ENCODE measurements around the gene KCNG2. TPM values are rescaled to one million over a fixed set of nuclear protein-coding genes. Genes with fewer than 3 reads are reported as not detected.

The KCNG2 gene
- total and polyA plus RNA-seq, 2 of the 4 experiments (the other 2 are of a cell fraction): not detected

DNA sequence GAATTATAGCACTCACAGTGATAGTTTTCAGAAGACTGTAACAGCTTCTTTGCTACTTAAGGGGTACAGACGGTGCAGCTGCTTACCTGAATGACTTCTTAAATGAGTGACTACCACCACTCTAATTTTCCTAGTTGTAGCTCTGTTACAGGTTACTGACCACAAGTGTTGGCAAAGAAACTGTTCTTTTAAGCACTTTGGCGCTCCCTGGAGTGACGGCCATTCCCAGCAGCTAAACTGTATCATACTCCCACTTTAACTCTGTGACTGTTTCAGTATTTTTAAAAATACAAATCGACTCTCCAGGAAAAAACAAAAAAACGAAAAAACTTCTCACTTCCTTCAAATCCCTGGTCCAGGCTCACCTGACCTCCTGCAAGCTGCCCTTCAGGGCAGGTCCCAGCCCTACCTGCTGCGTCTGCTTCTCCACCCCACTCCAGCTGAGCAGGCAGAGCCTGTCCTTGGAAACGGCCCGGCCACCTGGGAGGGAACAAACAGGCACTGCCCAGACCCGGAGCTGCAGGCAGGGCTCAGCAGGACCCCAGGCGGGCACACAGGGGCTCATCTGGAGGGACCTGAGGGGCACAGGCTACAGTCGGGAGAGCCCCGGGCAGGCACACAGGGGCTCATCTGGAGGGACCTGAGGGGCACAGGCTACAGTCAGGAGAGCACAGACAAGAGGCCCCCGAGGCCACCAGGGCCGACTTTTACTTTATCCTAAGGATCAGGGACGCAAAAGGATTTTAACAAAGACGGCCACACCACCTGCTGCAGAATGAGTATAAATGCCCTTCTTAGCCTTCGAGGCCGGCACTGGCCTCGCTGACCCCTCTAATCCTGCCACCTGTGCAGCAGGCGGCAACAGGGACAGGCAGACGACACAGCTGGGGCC, 129.2 kb downstream of the KCNG2 start:
- Histone ChIP-seq H2BK120ac (ENCODE audit: low read depth, low read length) (no peak overlapping the region), H2AK5ac (ENCODE audit: low read depth, low read length) (no peak overlapping the region), H3K36me3 (ENCODE audit: control insufficient read depth, insufficient read depth, low read length) (peaks cover 36% of the 10 kb centered on the region), H3K9ac (ENCODE audit: low read depth, low read length) (no peak overlapping the region), H2AK9ac (replicated peaks; ENCODE audit: low read depth, low read length, poor library complexity) (no peak overlapping the region), H3K14ac (replicated peaks; ENCODE audit: low read depth, low read length) (no peak overlapping the region), H2BK15ac (ENCODE audit: low read depth, low read length) (no peak overlapping the region), H4K20me1 (ENCODE audit: insufficient read depth, low read length) (peaks cover 13% of the 10 kb centered on the region), H3K18ac (ENCODE audit: low read depth, low read length) (no peak overlapping the region), H4K8ac (ENCODE audit: low read depth in 2 of 2, low read length in 2 of 2) (no peak overlapping the region), H3K4me3 (ENCODE audit: insufficient read depth, low read depth, low read length) (no peak overlapping the region), H3K27ac (ENCODE audit: insufficient read depth, low read length) (no peak overlapping the region), H2BK5ac (ENCODE audit: low read depth, low read length, poor library complexity, severe bottlenecking) (no peak overlapping the region), H2AFZ (replicated peaks; ENCODE audit: low read length, poor library complexity) (no peak overlapping the region), H2BK20ac (ENCODE audit: low read depth, low read length) (no peak overlapping the region), H4K91ac (ENCODE audit: insufficient read depth, low read depth, low read length) (no peak overlapping the region), H3K4me1 (ENCODE audit: control insufficient read depth, insufficient read depth, low read length) (no peaks in the 10 kb centered on the region), H3K9me1 (ENCODE audit: insufficient read depth, low read length) (no peaks in the 10 kb centered on the region), H3K79me1 (ENCODE audit: low read depth in 1 of 2, low read length in 2 of 2) (peaks cover 22 to 44% of the 10 kb centered on the region in 2 experiments; a peak in 3 of 4 replicates), H4K5ac (ENCODE audit: low read depth, low read length) (no peak overlapping the region), H3K4me2 (ENCODE audit: low read depth, low read length) (no peak overlapping the region), H3K56ac (ENCODE audit: extremely low read depth, insufficient read depth, low read length) (no peak overlapping the region), H3K9me3 (ENCODE audit: control insufficient read depth, insufficient read depth, low read length) (peaks cover 17% of the 10 kb centered on the region), H3K27me3 (ENCODE audit: control insufficient read depth, insufficient read depth, low read length) (no peaks in the 10 kb centered on the region), H3K4ac (ENCODE audit: low read depth, low read length) (no peak overlapping the region), H3K23ac (ENCODE audit: low read depth, low read length) (no peak overlapping the region)
- BruUV-seq (replicated peaks): no TSS peak
- POLR2A ChIA-PET (ENCODE audit: unreplicated experiment): no interaction called here
- ATAC-seq (ENCODE audit: low read depth) (no peak), DNase-seq (no peak)
- intact Hi-C loops (cut with micrococcal nuclease): no loop called here
- CTCF ChIA-PET: no interaction called here
- 88% methylated on average over 8 of the region's 21 CpGs; no CpG with 5 or more reads in 1 of the 2 experiments for WGBS, 2 experiments (ENCODE audit: extremely low coverage in 2 of 2, insufficient read length in 1 of 2)
- in situ Hi-C loops (cut with MboI; ENCODE audit: low sequenced_read_pairs): no loop called here
- dilution Hi-C loops (cut with HindIII; ENCODE audit: low sequenced_read_pairs, unreplicated experiment): no loop called here
- TF ChIP-seq CEBPB (IDR thresholded peaks at IDR 0.05; ENCODE audit: low read depth, low read length) (no peak), MAFK (IDR thresholded peaks at IDR 0.05; ENCODE audit: low read depth, low read length) (no peak), FOS (IDR thresholded peaks at IDR 0.05; ENCODE audit: low read depth, low read length) (no peak), POLR2A (IDR thresholded peaks at IDR 0.05; ENCODE audit: low read depth, low read length) (no peak), RAD21 (IDR thresholded peaks at IDR 0.05; ENCODE audit: low read length) (no peak), NFE2L2 (IDR thresholded peaks at IDR 0.05; ENCODE audit: low read depth, low read length) (no peak), MAZ (IDR thresholded peaks at IDR 0.05; ENCODE audit: borderline replicate concordance, low read depth, low read length) (no peak), RCOR1 (IDR thresholded peaks at IDR 0.05; ENCODE audit: insufficient replicate concordance, low read length) (no peak), BHLHE40 (IDR thresholded peaks at IDR 0.05; ENCODE audit: low read depth, low read length) (no peak), CHD1 (IDR thresholded peaks at IDR 0.05; ENCODE audit: low read depth, low read length) (no peak), RFX5 (IDR thresholded peaks at IDR 0.05; ENCODE audit: low read depth, low read length) (no peak), SMC3 (IDR thresholded peaks at IDR 0.05; ENCODE audit: low read depth, low read length) (no peak), MXI1 (IDR thresholded peaks at IDR 0.05; ENCODE audit: borderline replicate concordance, low read depth, low read length) (no peak)
- TF ChIP-seq, protein P1, sequence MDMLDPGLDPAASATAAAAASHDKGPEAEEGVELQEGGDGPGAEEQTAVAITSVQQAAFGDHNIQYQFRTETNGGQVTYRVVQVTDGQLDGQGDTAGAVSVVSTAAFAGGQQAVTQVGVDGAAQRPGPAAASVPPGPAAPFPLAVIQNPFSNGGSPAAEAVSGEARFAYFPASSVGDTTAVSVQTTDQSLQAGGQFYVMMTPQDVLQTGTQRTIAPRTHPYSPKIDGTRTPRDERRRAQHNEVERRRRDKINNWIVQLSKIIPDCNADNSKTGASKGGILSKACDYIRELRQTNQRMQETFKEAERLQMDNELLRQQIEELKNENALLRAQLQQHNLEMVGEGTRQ (IDR thresholded peaks at IDR 0.05; ENCODE audit: low read depth, low read length): no peak
- TF ChIP-seq, protein P2, sequence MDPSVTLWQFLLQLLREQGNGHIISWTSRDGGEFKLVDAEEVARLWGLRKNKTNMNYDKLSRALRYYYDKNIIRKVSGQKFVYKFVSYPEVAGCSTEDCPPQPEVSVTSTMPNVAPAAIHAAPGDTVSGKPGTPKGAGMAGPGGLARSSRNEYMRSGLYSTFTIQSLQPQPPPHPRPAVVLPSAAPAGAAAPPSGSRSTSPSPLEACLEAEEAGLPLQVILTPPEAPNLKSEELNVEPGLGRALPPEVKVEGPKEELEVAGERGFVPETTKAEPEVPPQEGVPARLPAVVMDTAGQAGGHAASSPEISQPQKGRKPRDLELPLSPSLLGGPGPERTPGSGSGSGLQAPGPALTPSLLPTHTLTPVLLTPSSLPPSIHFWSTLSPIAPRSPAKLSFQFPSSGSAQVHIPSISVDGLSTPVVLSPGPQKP (IDR thresholded peaks at IDR 0.05; ENCODE audit: borderline replicate concordance, low read depth, low read length): no peak

Measured in IMR-90 (cell line).